HS-5 (cell line): Measurements from ENCODE around the gene RNU1-2.
"Not testable (repeated sequence)": the region's sequence is repeated elsewhere in the genome, so short reads cannot be mapped to it uniquely, and the experiment has no call there.

ENCODE experiments used
- DNase-seq: peaks from one replicate; pipeline ENCODE4 v3.0.0-alpha.2; 2012; ENCODE audit warnings: low read depth

The RNU1-2 gene

DNA sequence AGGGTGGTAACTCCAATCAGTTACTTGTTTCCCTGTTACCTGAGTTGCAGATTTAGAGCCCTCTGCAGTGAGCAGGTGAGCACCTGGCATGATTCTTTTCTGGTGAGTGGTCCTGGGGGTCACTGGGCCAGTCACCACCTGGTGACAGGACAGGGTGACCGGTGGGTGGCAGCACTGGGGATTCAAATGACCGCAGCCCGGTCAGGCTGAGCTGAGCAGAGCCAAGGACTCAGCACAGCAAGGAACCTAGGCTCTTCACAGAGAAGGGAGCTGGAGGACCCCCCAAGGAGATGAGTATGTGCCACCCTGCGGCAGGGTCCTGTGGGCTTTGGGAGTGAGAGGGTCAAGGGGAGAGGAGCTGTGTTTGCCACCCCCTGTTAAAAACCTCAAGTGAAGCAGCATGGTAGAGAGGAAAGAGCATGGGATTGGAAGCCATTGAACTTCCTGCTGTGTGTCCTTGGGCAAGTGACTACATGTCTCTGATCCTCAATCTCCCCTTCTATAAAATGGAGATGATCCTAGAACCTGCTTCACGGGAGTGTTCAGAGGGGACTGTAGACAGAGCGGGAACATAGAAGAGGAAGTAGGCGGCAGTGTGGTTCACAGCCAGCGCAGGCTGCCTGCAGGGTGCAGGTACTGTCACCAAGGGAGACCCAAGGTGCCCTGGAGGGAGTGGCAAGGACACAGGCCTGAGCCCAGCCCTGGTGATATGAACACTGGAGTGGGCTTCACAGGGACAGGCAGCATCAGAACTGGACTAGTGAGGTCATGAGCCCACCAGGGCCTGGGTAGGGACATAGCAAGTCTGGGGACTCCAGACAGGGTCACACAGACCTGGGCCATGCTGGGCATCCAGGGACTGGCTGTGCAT, 16.3 kb downstream of the RNU1-2 start:
- DNase-seq = not testable (repeated sequence)

DNA sequence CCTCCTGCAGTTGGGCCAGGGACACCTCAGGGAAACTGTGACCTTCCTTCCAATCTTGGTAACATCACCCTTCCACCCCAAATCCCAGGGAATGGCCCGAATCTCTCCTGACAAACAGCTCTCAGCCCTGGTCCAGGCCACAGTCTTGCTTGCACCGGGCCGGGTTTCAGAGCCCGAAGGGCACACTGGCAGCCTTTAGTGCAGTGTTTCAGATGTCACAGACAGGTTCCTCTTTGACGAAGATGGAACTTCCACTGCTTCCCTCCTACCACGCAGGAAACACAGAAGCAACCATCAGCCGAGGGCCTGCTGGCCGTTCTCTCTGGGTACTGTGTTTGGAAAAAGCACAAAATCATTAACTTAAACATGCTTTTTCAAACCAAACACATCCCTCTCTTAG, 17.0 kb downstream of the RNU1-2 start:
- not testable (repeated sequence) for DNase-seq

DNA sequence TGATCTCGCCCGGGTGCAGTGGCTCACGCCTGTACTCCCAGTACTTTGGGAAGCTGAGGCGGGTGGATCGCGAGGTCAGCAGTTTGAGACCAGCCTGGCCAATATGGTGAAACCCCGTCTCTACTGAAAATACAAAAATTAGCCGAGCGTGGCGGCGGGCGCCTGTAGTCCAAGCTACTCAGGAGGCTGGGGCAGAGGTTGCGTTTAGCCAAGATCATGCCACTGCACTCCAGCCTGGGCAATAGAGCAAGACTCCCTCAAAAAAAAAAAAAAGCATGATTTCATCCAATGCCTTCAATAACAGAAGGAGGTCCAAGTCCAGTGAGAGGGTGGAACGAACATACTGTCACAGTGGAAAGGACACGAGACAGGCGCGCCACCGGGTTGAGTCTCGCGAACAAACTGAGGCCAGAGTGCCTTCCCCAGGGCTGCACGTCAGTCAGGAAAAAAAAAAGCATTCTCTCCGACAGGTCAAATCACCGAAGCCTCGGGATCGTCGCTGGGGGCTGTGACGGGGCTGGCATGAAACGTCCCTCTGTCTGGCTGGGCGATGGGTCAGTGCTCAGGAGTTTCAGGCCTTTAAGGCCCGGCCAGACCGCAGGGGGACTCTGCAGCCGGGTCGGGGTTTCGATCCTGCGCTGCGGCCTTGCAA, 17.5 kb downstream of the RNU1-2 start:
- no peak for DNase-seq

DNA sequence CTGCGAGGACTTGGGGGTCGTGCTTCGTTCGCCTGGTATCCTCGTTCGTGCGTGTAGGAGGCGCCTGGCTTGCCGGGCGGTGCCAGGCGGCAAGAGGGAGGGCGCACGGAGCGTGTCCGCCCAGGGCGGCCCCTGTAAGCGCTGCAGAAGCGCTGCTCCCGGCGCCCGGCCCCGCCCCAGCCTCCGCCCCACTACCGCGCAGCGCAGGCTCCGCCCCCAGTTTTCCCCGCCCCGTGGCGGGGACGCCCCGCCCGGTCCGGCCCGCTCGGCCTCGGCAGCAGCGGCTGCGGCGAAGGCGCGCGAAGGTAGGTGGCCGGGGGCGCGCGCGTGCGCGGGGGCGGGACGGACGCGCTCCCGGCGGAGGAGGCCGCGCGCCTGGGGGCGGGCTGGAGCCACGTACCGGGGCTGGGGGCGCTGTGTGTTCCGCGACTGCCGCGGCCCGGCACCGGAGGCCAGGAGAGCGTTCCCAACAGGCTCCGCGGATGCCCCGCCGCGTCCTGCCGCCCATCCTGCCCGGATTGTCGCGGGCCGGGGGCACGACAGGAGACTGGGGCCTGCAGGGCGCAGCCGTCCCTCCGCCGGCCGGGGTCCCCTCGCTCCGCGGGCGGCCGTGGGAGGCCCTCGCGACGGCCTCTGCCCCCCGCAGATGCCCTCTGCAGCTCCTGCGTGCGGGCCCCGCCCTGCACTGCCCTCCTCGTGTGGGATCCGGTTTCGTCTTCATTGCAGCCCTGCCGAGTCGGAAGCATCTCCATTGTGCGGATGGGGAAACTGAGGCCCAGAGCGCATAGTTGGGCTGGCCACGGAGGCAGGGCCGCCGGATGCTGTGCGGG, 18.3 kb downstream of the RNU1-2 start:
- DNase-seq = peak; percentile 78

DNA sequence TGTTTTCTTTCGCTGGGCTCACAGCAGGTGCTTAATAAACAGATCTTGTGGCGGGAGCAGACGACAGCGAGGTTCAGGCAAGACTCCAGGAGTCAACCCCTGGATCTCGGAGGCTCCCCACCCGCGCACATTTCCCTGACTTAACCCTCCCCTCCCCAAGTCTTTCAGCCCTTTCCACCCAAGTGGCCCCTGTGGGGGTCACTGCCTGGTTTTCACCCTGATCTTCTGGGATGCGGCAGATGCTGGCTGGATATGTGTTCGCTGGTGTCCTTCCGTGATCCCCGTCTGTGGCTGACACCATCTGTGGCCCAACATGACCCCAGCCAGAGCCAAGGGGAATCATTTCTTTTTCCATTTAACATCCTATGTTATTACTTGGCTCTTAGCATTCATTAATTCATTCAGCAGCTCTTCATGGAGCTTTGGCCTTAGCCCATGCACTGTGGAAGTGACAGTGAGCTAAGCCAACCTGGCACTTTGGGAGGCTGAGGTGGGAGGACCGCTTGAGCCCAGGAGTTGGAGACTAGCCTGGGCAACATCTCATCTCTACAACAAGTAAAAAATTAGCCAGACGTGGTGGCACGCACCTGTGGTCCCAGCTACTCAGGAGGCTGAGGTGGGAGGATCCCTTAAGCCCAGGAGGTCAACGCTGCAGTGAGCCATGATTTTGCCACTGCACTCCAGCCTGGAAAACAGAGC, 19.3 kb downstream of the RNU1-2 start:
- DNase-seq = not testable (repeated sequence)

DNA sequence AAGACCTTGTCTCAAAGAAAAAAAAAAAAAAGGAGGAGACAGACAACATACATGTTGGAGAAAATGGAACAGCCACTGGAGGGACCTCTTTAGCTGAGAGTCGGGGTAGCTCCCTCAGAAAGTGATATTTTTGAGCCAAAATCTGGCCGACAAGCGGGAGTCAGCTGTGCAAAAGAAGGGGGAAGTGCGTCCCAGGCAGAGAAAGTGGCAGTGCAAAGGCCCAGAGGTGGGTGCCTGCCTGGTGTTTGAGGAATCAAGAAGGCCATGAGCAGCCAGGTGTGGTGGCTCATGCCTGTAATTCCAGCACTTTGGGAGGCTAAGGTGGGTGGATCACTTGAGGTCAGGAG, 19.8 kb downstream of the RNU1-2 start:
- no peak for DNase-seq

DNA sequence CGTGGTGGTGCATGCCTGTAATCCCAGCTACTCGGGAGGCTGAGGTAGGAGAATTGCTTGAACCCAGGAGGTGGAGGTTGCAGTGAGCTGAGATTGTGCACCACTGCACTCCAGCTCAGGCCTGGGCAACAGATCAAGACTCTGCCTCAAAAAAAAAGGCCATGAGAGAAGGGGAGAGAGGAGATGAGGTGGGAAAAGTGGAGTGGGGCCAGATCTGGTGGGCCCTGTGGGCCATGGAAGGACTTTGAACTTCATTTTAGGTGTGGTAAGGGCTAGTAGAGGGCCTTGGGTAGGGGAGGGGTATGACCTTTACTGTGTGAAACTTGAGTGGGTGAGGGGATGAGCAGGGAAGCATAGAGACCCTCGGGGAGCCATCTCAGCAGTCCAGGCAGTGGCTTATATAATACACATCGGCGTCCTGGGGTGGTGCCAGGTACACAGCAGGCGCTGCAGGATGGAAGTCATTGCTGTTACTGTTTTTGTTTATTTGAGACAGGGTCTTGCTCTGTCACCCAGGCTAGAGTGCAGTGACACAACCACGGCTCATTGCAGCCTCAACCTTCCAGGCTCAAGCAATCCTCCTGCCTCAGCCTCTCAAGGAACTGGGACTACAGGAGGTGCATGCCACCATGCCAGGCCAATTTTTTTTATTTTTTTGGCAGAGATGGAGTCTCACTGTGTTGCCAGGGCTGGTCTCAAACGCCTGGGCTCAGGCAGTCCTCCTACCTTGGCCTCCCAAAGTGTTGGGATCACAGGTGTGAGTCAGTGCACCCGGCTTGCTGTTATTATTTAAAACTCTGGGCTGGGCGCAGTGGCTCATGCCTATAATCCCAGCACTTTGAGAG, 20.5 kb downstream of the RNU1-2 start:
- DNase-seq = not testable (repeated sequence)

DNA sequence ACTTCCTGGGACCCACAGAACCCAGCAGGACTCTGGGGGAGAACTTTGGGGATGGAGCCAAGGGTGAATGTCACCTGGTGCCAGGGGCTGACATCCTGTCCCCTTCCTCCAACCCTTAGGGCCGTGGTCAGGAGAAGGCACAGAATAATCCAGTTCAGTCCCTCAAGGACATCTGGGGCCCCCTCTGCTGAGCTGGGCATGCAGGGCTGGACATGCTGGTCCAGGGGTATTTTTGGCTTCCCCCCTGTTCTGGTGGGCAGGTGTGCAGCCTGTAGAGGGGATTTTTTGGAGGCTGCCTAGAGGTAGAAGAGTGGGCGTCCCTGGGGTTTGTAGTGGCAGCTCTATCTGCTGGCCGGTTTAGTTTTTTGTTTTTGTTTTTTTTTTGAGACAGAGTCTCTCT, 22.6 kb downstream of the RNU1-2 start:
- DNase-seq = no peak

DNA sequence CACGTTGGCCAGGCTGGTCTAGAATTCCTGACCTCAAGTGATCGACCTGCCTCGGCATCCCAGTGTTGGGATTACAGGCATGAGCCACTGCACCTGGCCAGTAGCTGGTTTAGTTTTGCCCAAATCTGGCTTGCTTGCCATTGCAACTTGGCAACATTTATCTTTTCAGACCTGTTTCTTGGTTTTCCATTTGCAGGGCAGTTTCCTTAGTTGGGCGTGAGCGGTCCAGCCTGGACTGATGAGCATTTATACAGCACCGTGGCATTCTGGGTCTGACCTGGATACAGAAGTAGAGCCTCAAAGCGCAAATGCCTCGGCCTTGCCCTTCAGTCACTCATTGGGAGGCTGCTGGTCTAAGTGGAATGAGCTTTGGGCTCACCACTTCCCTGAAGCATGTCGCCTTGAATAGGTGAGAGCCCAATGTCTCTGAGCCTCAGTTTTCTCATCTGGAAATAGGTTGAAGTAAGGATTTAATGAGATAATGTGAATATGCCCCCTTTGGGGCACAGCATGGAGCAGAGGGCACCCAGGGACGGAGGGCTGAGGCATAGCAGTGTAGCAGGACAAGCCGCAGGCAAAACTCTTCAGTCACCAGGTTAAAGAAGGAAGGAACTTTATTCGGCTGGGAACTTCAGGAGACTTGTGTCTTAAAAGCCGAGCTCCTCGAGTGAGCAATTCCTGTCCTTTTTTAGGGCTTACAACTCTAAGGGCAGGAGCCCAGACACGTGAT, 23.3 kb downstream of the RNU1-2 start:
- DNase-seq = not testable (repeated sequence)

DNA sequence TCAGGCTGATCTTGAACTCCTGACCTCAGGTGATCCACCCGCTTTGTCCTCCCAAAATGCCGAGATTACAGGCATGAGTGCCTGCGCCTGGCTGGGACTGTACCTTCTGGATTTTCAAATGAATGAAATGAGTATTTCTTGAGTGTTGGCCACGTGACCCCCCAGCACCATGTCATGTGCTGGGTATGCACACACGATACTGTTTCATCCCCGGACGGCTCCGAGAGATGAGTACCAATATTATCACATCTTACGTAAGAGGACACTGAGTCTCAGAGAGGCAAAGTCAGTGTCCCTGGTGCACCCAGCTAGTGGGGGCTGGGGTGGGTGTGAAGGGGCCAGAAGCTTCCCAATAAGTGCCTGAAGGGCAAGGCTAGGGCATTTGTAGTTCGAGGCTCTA, 25.2 kb downstream of the RNU1-2 start:
- DNase-seq = no peak

DNA sequence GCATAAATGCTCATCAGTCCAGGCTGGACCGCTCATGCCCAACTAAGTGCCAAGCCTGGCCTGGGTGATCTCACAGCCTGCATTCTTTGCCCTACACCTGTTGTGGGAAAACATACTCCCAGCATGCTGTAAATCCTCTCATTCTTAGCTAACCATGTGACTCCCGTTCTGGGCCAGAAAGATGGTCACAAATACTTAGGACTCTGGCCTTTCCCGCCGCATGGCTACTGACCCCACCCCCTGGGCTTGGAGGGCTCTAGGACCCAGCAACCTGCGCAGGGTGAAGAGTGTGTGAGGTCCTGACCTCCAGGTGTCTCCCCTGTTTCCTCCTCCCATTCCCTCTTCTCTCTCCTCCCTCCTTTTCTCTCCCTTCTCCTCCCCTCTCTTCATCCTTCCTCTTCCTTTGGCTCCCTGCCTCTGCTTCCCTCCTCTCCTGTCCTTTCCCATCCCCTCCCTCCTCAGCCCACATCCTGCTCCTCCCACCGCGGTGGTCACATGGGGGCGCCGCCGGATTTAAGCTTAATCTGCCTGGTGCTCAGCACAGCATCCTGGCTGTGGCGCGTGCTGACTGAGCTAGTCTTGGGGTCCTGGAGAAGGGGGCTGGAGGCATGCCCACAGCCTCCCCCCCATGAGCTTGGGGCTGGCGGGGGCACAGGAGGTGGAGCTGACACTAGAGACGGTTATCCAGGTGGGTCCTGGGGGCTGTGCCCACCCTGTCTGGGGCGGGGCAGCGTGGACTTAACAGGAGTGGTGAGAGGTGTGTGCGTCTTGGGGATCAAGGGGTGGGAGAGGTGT, 25.8 kb downstream of the RNU1-2 start, which contains the start of gene CROCC:
TSS of gene CROCC (plus strand) at position 541 of the 795 bp plus-strand sequence. CDS start at position 629, 88 bp downstream.
- DNase-seq = no peak

DNA sequence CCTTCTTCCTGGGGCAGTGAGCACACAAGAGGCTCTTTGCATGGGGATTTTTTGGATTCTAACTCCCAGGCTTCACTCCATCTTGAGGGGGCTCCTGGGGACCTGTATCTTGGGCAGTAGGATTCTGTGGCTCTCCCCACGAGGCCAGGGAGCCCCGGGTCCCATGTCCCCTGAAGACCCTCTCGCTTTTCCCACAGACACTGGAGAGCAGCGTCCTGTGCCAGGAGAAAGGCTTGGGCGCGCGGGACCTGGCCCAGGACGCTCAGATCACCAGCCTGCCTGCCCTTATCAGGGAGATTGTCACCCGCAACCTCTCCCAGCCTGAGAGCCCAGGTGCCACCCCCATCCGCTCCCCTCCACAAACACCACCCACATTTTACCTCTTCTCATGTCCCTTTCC, 26.7 kb downstream of the RNU1-2 start:
- no peak for DNase-seq

DNA sequence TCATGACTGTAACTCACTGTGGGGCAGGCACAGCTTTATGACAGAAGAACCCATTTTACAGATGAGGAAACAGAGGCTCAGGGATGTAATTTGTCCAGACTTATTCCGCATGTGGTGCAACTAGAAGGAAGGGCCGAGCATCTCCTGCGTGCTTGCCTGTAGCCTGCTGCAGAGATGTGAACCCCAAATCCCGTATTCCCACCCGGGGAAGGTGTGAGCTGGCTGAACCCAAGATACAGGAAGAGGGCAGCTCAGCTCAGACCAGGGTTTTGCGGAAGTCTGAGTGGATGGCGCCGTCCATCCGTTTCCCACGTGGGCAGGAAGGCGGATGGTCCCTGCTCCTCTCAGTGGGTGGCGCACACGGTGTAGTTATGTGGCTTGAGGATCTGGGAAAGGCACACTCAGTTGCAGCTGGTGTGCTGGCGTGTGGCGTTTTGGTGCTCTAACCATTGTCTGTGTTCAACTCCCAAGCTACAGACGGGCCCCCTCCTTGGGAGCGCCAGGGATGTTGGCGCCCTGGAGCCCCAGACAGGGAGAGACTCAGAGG, 27.2 kb downstream of the RNU1-2 start:
- DNase-seq = no peak

DNA sequence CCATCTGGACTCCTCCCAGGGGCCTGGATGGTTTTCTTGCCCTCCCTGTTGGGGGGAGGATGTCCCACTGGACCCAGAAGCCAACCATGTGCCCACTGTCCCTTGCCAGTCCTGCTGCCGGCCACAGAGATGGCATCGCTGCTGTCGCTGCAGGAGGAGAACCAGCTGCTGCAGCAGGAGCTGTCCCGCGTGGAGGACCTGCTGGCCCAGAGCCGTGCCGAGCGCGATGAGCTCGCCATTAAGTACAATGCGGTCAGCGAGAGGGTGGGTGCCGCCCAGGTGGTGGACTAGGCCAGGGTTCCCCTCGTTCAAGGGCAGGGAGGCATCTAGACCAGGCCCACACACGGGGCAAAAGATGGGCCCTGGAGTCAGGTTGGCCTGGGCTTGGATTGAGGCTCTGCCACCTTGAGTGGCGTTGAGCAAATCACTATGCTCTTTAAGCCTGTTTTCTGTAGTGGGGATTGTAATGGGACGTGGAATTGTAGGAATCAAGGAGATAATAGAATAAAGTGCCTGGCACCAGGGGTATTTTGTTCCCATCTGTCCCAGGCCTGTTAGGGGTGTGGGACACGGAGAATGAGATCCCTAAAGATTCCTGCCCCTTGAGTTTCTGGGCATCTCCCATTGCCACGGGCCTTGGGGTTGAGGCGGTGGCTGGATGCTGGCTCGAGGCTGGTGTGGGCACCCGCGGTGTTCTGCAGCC, 28.6 kb downstream of the RNU1-2 start:
- no peak for DNase-seq

DNA sequence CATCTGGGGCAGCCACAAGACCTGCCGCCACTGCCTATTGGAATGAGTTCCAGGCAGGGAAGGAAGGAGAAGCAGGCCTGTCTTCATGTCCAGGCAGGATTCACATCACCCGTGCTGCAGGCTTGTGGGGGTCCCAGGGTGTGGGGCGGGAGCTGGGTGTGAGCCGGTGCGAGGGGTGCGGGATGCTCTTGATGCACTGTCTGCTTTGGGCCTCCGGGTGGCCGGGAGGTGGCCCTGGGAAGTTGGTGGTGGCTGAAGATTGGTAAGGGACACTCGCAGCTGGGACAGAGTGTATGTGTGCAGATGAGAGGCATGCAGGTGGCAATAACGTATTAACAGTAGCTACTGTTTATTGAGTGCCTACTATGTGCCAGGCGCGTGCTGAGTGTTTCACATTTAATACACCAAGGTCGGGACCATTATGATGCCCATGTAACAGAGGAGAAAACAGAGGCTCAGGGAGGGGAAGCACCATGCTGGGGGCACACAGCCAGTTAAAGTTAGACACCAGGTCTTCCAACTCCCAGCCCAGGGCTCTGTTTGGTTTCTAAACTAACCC, 29.2 kb downstream of the RNU1-2 start:
- DNase-seq = no peak

DNA sequence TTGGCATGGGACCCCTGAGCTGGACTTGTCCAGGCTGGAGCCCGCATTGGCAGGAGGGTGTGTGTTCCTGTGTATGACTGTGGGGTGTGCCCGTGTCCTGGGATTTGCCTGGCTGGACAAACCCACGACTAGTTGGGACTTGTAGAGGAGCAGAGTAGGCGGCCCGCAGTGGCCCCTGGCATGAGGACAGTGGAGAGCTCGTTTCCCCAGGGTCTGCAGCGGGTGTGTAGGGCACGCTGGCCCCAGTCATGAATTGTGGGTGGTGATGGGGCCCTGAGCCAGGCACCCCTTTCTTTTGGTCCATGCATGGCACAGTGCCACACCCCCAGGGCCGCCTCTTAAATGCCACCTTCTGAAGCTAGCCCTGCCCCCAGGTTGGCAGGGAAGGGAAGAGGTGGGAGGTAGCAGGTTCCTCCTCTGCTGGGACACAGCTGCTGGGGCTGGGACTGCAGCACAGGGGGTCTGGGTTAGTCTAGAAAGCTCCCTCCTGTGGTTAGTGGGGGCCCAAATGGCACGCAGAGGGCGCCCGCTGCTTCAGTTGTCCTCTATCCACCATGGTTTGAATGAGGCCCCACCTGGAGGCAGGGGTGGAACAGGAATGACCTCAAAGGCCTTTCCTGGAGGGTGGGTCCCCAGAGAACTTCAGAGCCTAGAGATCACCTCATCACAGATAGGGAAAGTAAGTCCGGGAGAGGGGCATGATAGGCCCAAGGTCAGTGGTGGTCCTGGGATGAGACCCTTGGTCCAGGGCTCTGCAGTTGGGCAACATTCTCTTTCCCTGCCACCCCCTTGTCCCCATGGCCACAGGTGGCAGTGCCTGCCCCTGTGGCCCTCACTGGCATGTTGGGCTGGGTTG, 30.1 kb downstream of the RNU1-2 start:
- DNase-seq = no peak

DNA sequence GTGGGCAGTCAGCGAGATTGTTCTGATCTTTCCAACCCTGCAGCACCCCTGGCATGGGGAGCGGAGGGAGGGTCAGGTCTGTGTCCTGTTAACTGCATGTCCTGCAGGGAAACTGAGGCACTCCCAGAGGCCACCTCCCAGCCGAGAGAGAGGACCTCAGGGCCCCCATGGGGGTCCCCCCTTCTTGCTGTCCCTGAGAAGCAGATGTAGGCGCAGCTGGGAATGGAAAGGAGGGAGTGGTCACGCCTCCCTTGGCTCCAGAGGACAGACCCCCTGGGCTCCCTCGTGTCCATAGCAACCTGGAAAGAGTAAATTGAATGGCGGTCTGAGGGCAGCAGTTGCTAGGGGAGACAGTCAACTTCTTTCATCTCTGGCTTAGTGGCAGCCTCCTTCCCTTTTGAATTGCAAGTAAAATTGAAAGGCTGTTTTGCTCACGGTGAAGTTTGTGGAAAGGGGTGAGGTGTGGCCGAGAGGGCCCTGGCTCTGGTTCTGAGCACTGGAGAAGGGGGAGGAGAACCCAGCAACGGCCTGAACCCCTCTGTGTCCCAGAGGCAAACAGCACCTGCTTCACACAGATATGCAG, 30.8 kb downstream of the RNU1-2 start:
- DNase-seq = no peak
